Measurements from ENCODE around the gene PPP2R1A.

Gene PPP2R1A

GRCh38 chr19:52189735-52190486 lies at the start of gene PPP2R1A:
TSS of gene PPP2R1A (plus strand) at chr19:52190052. CDS start at chr19:52190097, 45 bp downstream.
- DNase-seq (ENCODE audit: low read depth), result peak; percentile 96

- no peak for DNase-seq (ENCODE audit: low read depth)
Observed at GRCh38 chr19:52141203-52141602, 48.6 kb upstream of the PPP2R1A start.

- no peak for DNase-seq (ENCODE audit: low read depth)
Observed at GRCh38 chr19:52142001-52142595, 47.8 kb upstream of the PPP2R1A start.

- DNase-seq (ENCODE audit: low read depth), result no peak
Observed at GRCh38 chr19:52148256-52148655, 41.6 kb upstream of the PPP2R1A start.

- DNase-seq (ENCODE audit: low read depth), result no peak
Observed at GRCh38 chr19:52155596-52156359, 34.1 kb upstream of the PPP2R1A start.

GRCh38 chr19:52170304-52170703 lies 19.5 kb upstream of the PPP2R1A start:
- DNase-seq (ENCODE audit: low read depth), result no peak

- no peak for DNase-seq (ENCODE audit: low read depth)
Observed at GRCh38 chr19:52170863-52171320, 19.0 kb upstream of the PPP2R1A start.

GRCh38 chr19:52171321-52172169 lies 18.3 kb upstream of the PPP2R1A start, which contains the start of gene ZNF836:
TSS of gene ZNF836 (minus strand) at chr19:52171621. CDS start at chr19:52168072, 3,549 bp downstream.
- peak; percentile 82 for DNase-seq (ENCODE audit: low read depth)

- no peak for DNase-seq (ENCODE audit: low read depth)
Observed at GRCh38 chr19:52172347-52172746, 17.5 kb upstream of the PPP2R1A start.

- DNase-seq (ENCODE audit: low read depth), result no peak
Observed at GRCh38 chr19:52176574-52176973, 13.3 kb upstream of the PPP2R1A start.

GRCh38 chr19:52187407-52187806 lies 2.4 kb upstream of the PPP2R1A start:
- DNase-seq (ENCODE audit: low read depth), result no peak

GRCh38 chr19:52188822-52189734 lies 774 bp upstream of the PPP2R1A start:
- no peak for DNase-seq (ENCODE audit: low read depth)

- no peak for DNase-seq (ENCODE audit: low read depth)
Observed at GRCh38 chr19:52190487-52191293, 838 bp downstream of the PPP2R1A start.

- no peak for DNase-seq (ENCODE audit: low read depth)
Observed at GRCh38 chr19:52191389-52191788, 1.5 kb downstream of the PPP2R1A start.

- no peak for DNase-seq (ENCODE audit: low read depth)
Observed at GRCh38 chr19:52191951-52192350, 2.1 kb downstream of the PPP2R1A start.

- DNase-seq (ENCODE audit: low read depth), result no peak
Observed at GRCh38 chr19:52196256-52196967, 6.6 kb downstream of the PPP2R1A start.

- DNase-seq (ENCODE audit: low read depth), result no peak
Observed at GRCh38 chr19:52197964-52198363, 8.1 kb downstream of the PPP2R1A start.

GRCh38 chr19:52198678-52199077 lies 8.8 kb downstream of the PPP2R1A start:
- no peak for DNase-seq (ENCODE audit: low read depth)

GRCh38 chr19:52200044-52200443 lies 10.2 kb downstream of the PPP2R1A start:
- DNase-seq (ENCODE audit: low read depth), result no peak

Data from stimulated activated CD8-positive, alpha-beta memory T cell treated with anti-CD3 and anti-CD28 coated beads, Interleukin-4, amount 100 ng/mL, for 24 hours (primary cell).